HEK293 (cell line): ENCODE measurements around the gene PLEKHF1.

Experiments
- CTCF ChIP-seq: fragments of 450-650 bp; formaldehyde crosslinking; IDR thresholded peaks from 2 replicates; pipeline ENCODE4 v1.5.1; 2016; ENCODE audit warnings: missing biosample characterization, missing genetic modification characterization
- GFI1B ChIP-seq: fragments of 450-650 bp; formaldehyde crosslinking; IDR thresholded peaks from 2 replicates; pipeline ENCODE4 v1.5.1; 2016; ENCODE audit warnings: missing biosample characterization, missing genetic modification characterization
- SALL2 ChIP-seq: fragments of 450-650 bp; formaldehyde crosslinking; IDR thresholded peaks from 2 replicates; pipeline ENCODE4 v1.5.0; 2017; ENCODE audit warnings: missing biosample characterization, mild to moderate bottlenecking, missing genetic modification characterization, borderline replicate concordance
- ZBTB1 ChIP-seq: fragments of 450-650 bp; formaldehyde crosslinking; IDR thresholded peaks from 2 replicates; pipeline ENCODE4 v1.5.1; 2016; ENCODE audit warnings: missing biosample characterization, missing genetic modification characterization
- ZBTB17 ChIP-seq: fragments of 450-650 bp; formaldehyde crosslinking; IDR thresholded peaks from 2 replicates; pipeline ENCODE4 v1.5.1; 2016; ENCODE audit warnings: missing biosample characterization, missing genetic modification characterization
- ZBTB49 ChIP-seq: fragments of 450-650 bp; formaldehyde crosslinking; IDR thresholded peaks from 2 replicates; pipeline ENCODE4 v1.5.1; 2016; ENCODE audit warnings: missing biosample characterization, missing genetic modification characterization, low read depth
- ZBTB7A ChIP-seq: fragments of 450-650 bp; formaldehyde crosslinking; IDR thresholded peaks from 2 replicates; pipeline ENCODE4 v1.5.1; 2016; ENCODE audit warnings: low read depth, missing biosample characterization, missing genetic modification characterization
- ZFP3 ChIP-seq: fragments of 450-650 bp; formaldehyde crosslinking; IDR thresholded peaks from 2 replicates; pipeline ENCODE4 v1.5.1; 2016; ENCODE audit warnings: low read depth, missing biosample characterization, missing genetic modification characterization
- ZNF184 ChIP-seq: fragments of 450-650 bp; IDR thresholded peaks from 2 replicates; pipeline ENCODE4 v1.5.1; 2018; ENCODE audit warnings: missing biosample characterization, mild to moderate bottlenecking, missing genetic modification characterization
- ZNF341 ChIP-seq: fragments of 450-650 bp; formaldehyde crosslinking; IDR thresholded peaks from 2 replicates; pipeline ENCODE4; 2016; ENCODE audit warnings: low read depth, missing biosample characterization, missing genetic modification characterization
- ZNF558 ChIP-seq: fragments of 450-650 bp; formaldehyde crosslinking; IDR thresholded peaks from 2 replicates; pipeline ENCODE4 v1.5.1; 2016; ENCODE audit warnings: missing biosample characterization, missing genetic modification characterization
- ZNF776 ChIP-seq: fragments of 450-650 bp; formaldehyde crosslinking; IDR thresholded peaks from 2 replicates; pipeline ENCODE4 v1.5.0; 2017; ENCODE audit warnings: missing biosample characterization, missing genetic modification characterization, borderline replicate concordance
- TF ChIP-seq, protein P1 (sequence below): fragments of 450-650 bp; formaldehyde crosslinking; IDR thresholded peaks from 2 replicates; pipeline ENCODE4 v1.5.1; 2016; ENCODE audit warnings: missing biosample characterization, missing genetic modification characterization
- TF ChIP-seq, protein P2 (sequence below): fragments of 450-650 bp; formaldehyde crosslinking; IDR thresholded peaks from 2 replicates; pipeline ENCODE4 v1.5.1; 2016; ENCODE audit warnings: missing biosample characterization, missing genetic modification characterization

GRCh38 chr19:29717051-29717450 is 51.8 kb downstream of the PLEKHF1 start:
- TF ChIP-seq CTCF (tag by site-specific recombination) (no peak), ZBTB49 (tag by site-specific recombination) (no peak), ZBTB17 (tag by site-specific recombination) (no peak), ZNF558 (tag by site-specific recombination) (no peak), ZBTB7A (tag by site-specific recombination) (no peak; the same call in 1 of the 2 replicates), ZNF776 (tag by site-specific recombination) (no peak), GFI1B (tag by site-specific recombination) (no peak), ZNF184 (tag by site-specific recombination) (no peak), ZBTB1 (tag by site-specific recombination) (no peak), ZNF341 (tag by site-specific recombination) (no peak), ZFP3 (no peak), SALL2 (no peak)
- TF ChIP-seq, protein P1, sequence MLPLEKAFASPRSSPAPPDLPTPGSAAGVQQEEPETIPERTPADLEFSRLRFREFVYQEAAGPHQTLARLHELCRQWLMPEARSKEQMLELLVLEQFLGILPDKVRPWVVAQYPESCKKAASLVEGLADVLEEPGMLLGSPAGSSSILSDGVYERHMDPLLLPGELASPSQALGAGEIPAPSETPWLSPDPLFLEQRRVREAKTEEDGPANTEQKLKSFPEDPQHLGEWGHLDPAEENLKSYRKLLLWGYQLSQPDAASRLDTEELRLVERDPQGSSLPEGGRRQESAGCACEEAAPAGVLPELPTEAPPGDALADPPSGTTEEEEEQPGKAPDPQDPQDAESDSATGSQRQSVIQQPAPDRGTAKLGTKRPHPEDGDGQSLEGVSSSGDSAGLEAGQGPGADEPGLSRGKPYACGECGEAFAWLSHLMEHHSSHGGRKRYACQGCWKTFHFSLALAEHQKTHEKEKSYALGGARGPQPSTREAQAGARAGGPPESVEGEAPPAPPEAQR, result no peak
- TF ChIP-seq, protein P2, sequence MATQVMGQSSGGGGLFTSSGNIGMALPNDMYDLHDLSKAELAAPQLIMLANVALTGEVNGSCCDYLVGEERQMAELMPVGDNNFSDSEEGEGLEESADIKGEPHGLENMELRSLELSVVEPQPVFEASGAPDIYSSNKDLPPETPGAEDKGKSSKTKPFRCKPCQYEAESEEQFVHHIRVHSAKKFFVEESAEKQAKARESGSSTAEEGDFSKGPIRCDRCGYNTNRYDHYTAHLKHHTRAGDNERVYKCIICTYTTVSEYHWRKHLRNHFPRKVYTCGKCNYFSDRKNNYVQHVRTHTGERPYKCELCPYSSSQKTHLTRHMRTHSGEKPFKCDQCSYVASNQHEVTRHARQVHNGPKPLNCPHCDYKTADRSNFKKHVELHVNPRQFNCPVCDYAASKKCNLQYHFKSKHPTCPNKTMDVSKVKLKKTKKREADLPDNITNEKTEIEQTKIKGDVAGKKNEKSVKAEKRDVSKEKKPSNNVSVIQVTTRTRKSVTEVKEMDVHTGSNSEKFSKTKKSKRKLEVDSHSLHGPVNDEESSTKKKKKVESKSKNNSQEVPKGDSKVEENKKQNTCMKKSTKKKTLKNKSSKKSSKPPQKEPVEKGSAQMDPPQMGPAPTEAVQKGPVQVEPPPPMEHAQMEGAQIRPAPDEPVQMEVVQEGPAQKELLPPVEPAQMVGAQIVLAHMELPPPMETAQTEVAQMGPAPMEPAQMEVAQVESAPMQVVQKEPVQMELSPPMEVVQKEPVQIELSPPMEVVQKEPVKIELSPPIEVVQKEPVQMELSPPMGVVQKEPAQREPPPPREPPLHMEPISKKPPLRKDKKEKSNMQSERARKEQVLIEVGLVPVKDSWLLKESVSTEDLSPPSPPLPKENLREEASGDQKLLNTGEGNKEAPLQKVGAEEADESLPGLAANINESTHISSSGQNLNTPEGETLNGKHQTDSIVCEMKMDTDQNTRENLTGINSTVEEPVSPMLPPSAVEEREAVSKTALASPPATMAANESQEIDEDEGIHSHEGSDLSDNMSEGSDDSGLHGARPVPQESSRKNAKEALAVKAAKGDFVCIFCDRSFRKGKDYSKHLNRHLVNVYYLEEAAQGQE (tag by site-specific recombination), result no peak
